NT2/D1 (cell line): ENCODE results near the gene CDH13.

Source experiments
- SUZ12 ChIP-seq: IDR thresholded peaks from 2 replicates; pipeline ENCODE4 v1.6.1; 2011; ENCODE audit not compliant: insufficient read length, insufficient read depth; ENCODE audit errors: extremely low read depth
- YY1 ChIP-seq: IDR thresholded peaks from 2 replicates; pipeline ENCODE4 v1.6.1; 2011; ENCODE audit not compliant: insufficient read length, insufficient read depth
- ZNF274 ChIP-seq: IDR thresholded peaks from 2 replicates; pipeline ENCODE4 v1.6.1; 2011; ENCODE audit warnings: mild to moderate bottlenecking, low read depth, low read length

GRCh38 chr16:82835487-82836155 lies 208.9 kb downstream of the CDH13 start:
- no peak for TF ChIP-seq YY1
- no peak for TF ChIP-seq ZNF274
- no peak for TF ChIP-seq SUZ12
